ENCODE data around the gene IL13. TPM values are rescaled to one million over a fixed set of nuclear protein-coding genes. Genes with fewer than 3 reads are reported as not detected.

The IL13 gene
- total RNA-seq, 1 experiment from 2014 or later: not detected

GRCh38 chr5:132611965-132612364 lies 46.0 kb upstream of the IL13 start:
- ATAC-seq (no peak), DNase-seq (ENCODE audit: low read depth, low spot score) (no peak)
- ChIA-PET CTCF (no interaction called here), POLR2A (no interaction called here), RAD21 (ENCODE audit: low non-redundant PET in 1 of 2, low total read pairs in 2 of 2, uncharacterized antibody in 2 of 2, unreplicated experiment in 2 of 2) (no interaction called here)
- no peak overlapping the region for H2AFZ ChIP-seq (ENCODE audit: low read depth, low read length, poor library complexity, severe bottlenecking)
- H3K36me3 ChIP-seq (ENCODE audit: control insufficient read depth in 1 of 2, insufficient read depth in 2 of 2, low read length in 2 of 2): peaks cover 24 to 36% of the 10 kb centered on the region in 2 experiments; a peak in 3 of 4 replicates
- intact Hi-C loops (cut with micrococcal nuclease): no loop called here
- no TSS peak for BruUV-seq (replicated peaks)
- H3K79me2 ChIP-seq (ENCODE audit: insufficient read depth, low read length): 0 out of 2 replicates have a peak, but pooled peaks cover 3% of the 10 kb centered on the region
- no peaks in the 10 kb centered on the region for H4K20me1 ChIP-seq (ENCODE audit: insufficient read depth)
- H3K4me1 ChIP-seq (ENCODE audit: control insufficient read depth in 1 of 2, insufficient read depth in 2 of 2, low read length in 2 of 2): no peaks in the 10 kb centered on the region
- H3K9ac ChIP-seq (ENCODE audit: low read length): no peak overlapping the region
- H3K9me3 ChIP-seq (ENCODE audit: control insufficient read depth in 1 of 2, insufficient read depth in 1 of 2, low read depth in 1 of 2, low read length in 2 of 2): no peaks in the 10 kb centered on the region
- TF ChIP-seq SRF (IDR thresholded peaks at IDR 0.05; ENCODE audit: low read depth) (no peak), CBX3 (IDR thresholded peaks at IDR 0.05; ENCODE audit: low read depth) (no peak), CTCF (IDR thresholded peaks at IDR 0.05 in 2 of 3, conservative IDR thresholded peaks at IDR 0.05 in 1 of 3; ENCODE audit: borderline replicate concordance in 1 of 3, insufficient read depth in 1 of 3, low read depth in 2 of 3, low read length in 2 of 3) (no peak), ZBTB33 (IDR thresholded peaks at IDR 0.05; ENCODE audit: extremely low read depth, insufficient replicate concordance, low read length) (no peak), JUND (IDR thresholded peaks at IDR 0.05) (no peak), EZH2phosphoT487 (IDR thresholded peaks at IDR 0.05; ENCODE audit: borderline replicate concordance) (no peak), MAX (IDR thresholded peaks at IDR 0.05) (no peak), RAD21 (IDR thresholded peaks at IDR 0.05; ENCODE audit: low read depth) (no peak), SP1 (IDR thresholded peaks at IDR 0.05; ENCODE audit: low read depth) (no peak), ATF3 (IDR thresholded peaks at IDR 0.05) (no peak), REST (IDR thresholded peaks at IDR 0.05; ENCODE audit: low read depth) (no peak), FOSL1 (IDR thresholded peaks at IDR 0.05; ENCODE audit: low read depth) (no peak), POLR2AphosphoS5 (IDR thresholded peaks at IDR 0.05; ENCODE audit: low read depth, low read length) (no peak), EGR1 (IDR thresholded peaks at IDR 0.05; ENCODE audit: low read depth) (no peak), TCF7L2 (IDR thresholded peaks at IDR 0.05; ENCODE audit: borderline replicate concordance, extremely low read depth, insufficient read depth, insufficient read length) (no peak), SIN3A (IDR thresholded peaks at IDR 0.05; ENCODE audit: low read depth) (no peak)
- H3K27ac ChIP-seq (ENCODE audit: low read depth, low read length): no peak overlapping the region
- no peak overlapping the region for H3K4me2 ChIP-seq (ENCODE audit: low read length)
- no peaks in the 10 kb centered on the region for H3K27me3 ChIP-seq (ENCODE audit: insufficient read depth, low read length)
- no peak overlapping the region for H3K4me3 ChIP-seq (replicated peaks in 1 of 2; ENCODE audit: low read depth in 1 of 2, low read length in 2 of 2)
- no peaks in the 10 kb centered on the region for H3K9me2 ChIP-seq (ENCODE audit: insufficient read depth)

All from HCT116 (cell line).